GM12878 (cell line): Measurements from ENCODE around the gene NXN. TPM values are rescaled to one million over a fixed set of nuclear protein-coding genes. Genes with fewer than 3 reads are reported as not detected.

Experiments used
- ATAC-seq: fragments of 200-7000 bp; cut with Tn5 transposase; 3 replicates; pipeline ENCODE4 v1.9.1; 2020; ENCODE audit warnings: mild to moderate bottlenecking, moderate library complexity
- BruUV-seq: library from RNA; stranded (reverse); fragments of 400-500 nt; replicated peaks from 2 replicates; lab custom pipeline; 2021; lab: Mats Ljungman, UMichigan
- CTCF ChIA-PET: fragments of 300-600 bp; sonication (Branson Sonifier 250); formaldehyde crosslinking; extraction: SDS; loops from one replicate; lab custom pipeline; 2021; ENCODE audit warnings: inconsistent platforms; lab: Yijun Ruan, JAX
- POLR2A ChIA-PET: fragments of 350-600 bp; formaldehyde crosslinking; extraction: SDS; loops from one replicate; lab custom pipeline; 2021; ENCODE audit warnings: inconsistent platforms; lab: Charles Lee
- RAD21 ChIA-PET: fragments of 300-600 bp; sonication (Branson Sonifier 250); formaldehyde crosslinking; loops from one replicate; lab custom pipeline; 2023; ENCODE audit warnings: antibody characterized with exemption; ENCODE audit not compliant: unreplicated experiment; lab: Charles Lee
- SMC1A ChIA-PET: fragments of 300-600 bp; sonication (Branson Sonifier 250); formaldehyde crosslinking; loops from one replicate; lab custom pipeline; 2023; ENCODE audit not compliant: unreplicated experiment, uncharacterized antibody; lab: Charles Lee
- DNase-seq: peaks from one replicate; pipeline ENCODE4 v3.0.0-alpha.2; 2011; ENCODE audit warnings: low read depth, low spot score
- FAIRE-seq: peaks from 3 replicates; lab custom pipeline; 2011; peaks lifted over from hg19 to GRCh38; lab: Jason Lieb, UNC
- H2AFZ ChIP-seq: 2 replicates; pipeline ENCODE4 v1.6.0; 2011; ENCODE audit warnings: low read depth, low read length, control low read depth; ENCODE audit not compliant: control insufficient read depth
- H3K27ac ChIP-seq: 2 replicates; pipeline ENCODE4 v1.5.1; 2011; ENCODE audit warnings: control low read depth; ENCODE audit not compliant: control insufficient read depth, insufficient read depth
- H3K27me3 ChIP-seq, 2 experiments: replicated peaks in 1 of 2; 2 replicates each; pipeline versions ENCODE4 v1.6.0 to v1.6.1; 2011; ENCODE audit warnings: low read length in 1 of 2; ENCODE audit not compliant: control insufficient read depth in 2 of 2, insufficient read depth in 2 of 2
- H3K36me3 ChIP-seq, 2 experiments: 2 replicates each; pipeline ENCODE4 v1.5.1; 2011; ENCODE audit warnings: low read length in 1 of 2; ENCODE audit not compliant: control insufficient read depth in 2 of 2, insufficient read depth in 2 of 2
- H3K4me1 ChIP-seq: 2 replicates; pipeline ENCODE4 v1.6.1; 2011; ENCODE audit warnings: mild to moderate bottlenecking, low read length, moderate library complexity, mixed read lengths; ENCODE audit not compliant: control insufficient read depth, insufficient read depth
- H3K4me2 ChIP-seq: 2 replicates; pipeline ENCODE4 v1.6.0; 2011; ENCODE audit warnings: control low read depth; ENCODE audit not compliant: control insufficient read depth, insufficient read depth
- H3K4me3 ChIP-seq: fragments of 200-600 bp; sonication (generic); 2 replicates; pipeline ENCODE4 v1.5.1; 2016
- H3K79me2 ChIP-seq: 2 replicates; pipeline ENCODE4 v1.6.0; 2011; ENCODE audit warnings: low read length; ENCODE audit not compliant: control insufficient read depth, insufficient read depth
- H3K9ac ChIP-seq: 2 replicates; pipeline ENCODE4 v1.8.0; 2011; ENCODE audit warnings: low read length, control low read depth, mixed read lengths; ENCODE audit not compliant: control insufficient read depth, insufficient read depth
- H3K9me3 ChIP-seq: replicated peaks from 3 replicates; pipeline ENCODE4 v1.5.1; 2011; ENCODE audit warnings: mild to moderate bottlenecking, low read length; ENCODE audit not compliant: control insufficient read depth, insufficient read depth
- H4K20me1 ChIP-seq: 2 replicates; pipeline ENCODE4 v1.6.0; 2011; ENCODE audit not compliant: control insufficient read depth, insufficient read depth
- ASH2L ChIP-seq: fragments of 300-600, 200-600 bp; sonication (generic); IDR thresholded peaks from 2 replicates; pipeline ENCODE4 v1.6.1; 2017; ENCODE audit warnings: low read depth, mild to moderate bottlenecking, borderline replicate concordance
- ATF7 ChIP-seq: fragments of 450-650 bp; IDR thresholded peaks from 2 replicates; pipeline ENCODE4 v1.6.1; 2016; ENCODE audit warnings: low read depth, mild to moderate bottlenecking
- BHLHE40 ChIP-seq, 2 experiments: fragments of 450-650 bp in 1 of 2; IDR thresholded peaks; 2 replicates each; pipeline ENCODE4 v1.6.1; 2011 to 2017; ENCODE audit warnings: low read depth in 2 of 2, borderline replicate concordance in 1 of 2, improper control_type of control experiment in 1 of 2, low read length in 1 of 2, mild to moderate bottlenecking in 1 of 2
- BMI1 ChIP-seq: fragments of 450-650 bp; IDR thresholded peaks from 2 replicates; pipeline ENCODE4 v1.6.1; 2016; ENCODE audit warnings: mild to moderate bottlenecking, moderate library complexity, borderline replicate concordance
- CEBPZ ChIP-seq: fragments of 150-350 bp; IDR thresholded peaks from 2 replicates; pipeline ENCODE4 v1.6.1; 2016; ENCODE audit warnings: low read depth, low read length
- EED ChIP-seq: sonication (generic); IDR thresholded peaks from 2 replicates; pipeline ENCODE4 v1.6.1; 2016; ENCODE audit warnings: antibody characterized with exemption, low read depth
- IKZF2 ChIP-seq, 2 experiments: fragments of 450-650 bp; IDR thresholded peaks; 2 replicates each; pipeline ENCODE4 v1.6.1; 2017; ENCODE audit warnings: mild to moderate bottlenecking in 2 of 2, moderate library complexity in 2 of 2
- JUND ChIP-seq: IDR thresholded peaks from 2 replicates; pipeline ENCODE4 v1.6.1; 2012; ENCODE audit warnings: low read depth, mild to moderate bottlenecking, low read length, improper control_type of control experiment, moderate library complexity
- KDM1A ChIP-seq: fragments of 200-600 bp; sonication (generic); IDR thresholded peaks from 2 replicates; pipeline ENCODE4 v1.6.1; 2016; ENCODE audit warnings: borderline replicate concordance
- PML ChIP-seq: IDR thresholded peaks from 2 replicates; pipeline ENCODE4 v1.6.1; 2012; ENCODE audit warnings: low read length, inconsistent platforms
- SREBF1 ChIP-seq: IDR thresholded peaks from 2 replicates; pipeline ENCODE4 v1.6.1; 2012; ENCODE audit warnings: mild to moderate bottlenecking, low read length
- TCF7 ChIP-seq: IDR thresholded peaks from 2 replicates; pipeline ENCODE4 v1.6.1; 2014; ENCODE audit warnings: antibody characterized with exemption, borderline replicate concordance
- WGBS: methylation state at CpG from one replicate; pipeline ENCODE4 v1.1.6; 2016; ENCODE audit warnings: low lambda C conversion rate; ENCODE audit not compliant: insufficient replicate concordance, insufficient coverage; ENCODE audit errors: missing lambda C conversion rate; 5-methylcytosine and 5-hydroxymethylcytosine counted together
- in situ Hi-C: fragments of 300-500 bp; cut with MboI; formaldehyde crosslinking; loops from 9 replicates; pipeline ENCODE4 v1.14.3; 2018; ENCODE audit warnings: mixed read lengths
- intact Hi-C: fragments of 100-400 bp; cut with micrococcal nuclease; formaldehyde crosslinking; loops from one replicate; pipeline ENCODE4 v1.14.2; 2022; ENCODE audit not compliant: unreplicated experiment
- polyA plus RNA-seq, 11 experiments: library from polyadenylated mRNA; depleted of rRNA in 4 of 11; unstranded in 6 of 11; stranded (reverse) in 5 of 11; fragments of >200 nt; fragmentation: Nextera tagmentation in 4 of 11; fragmentation: Illumina TruSeq in 1 of 11; extraction: Ambion mirVana in 4 of 11; extraction: Trizol in 1 of 11; gene quantifications; 1 replicate in 1 of 11; 2 replicates in 10 of 11; pipeline versions ENCODE4 v1.2.1 to v1.2.3, GENCODE V29; 2011 to 2016; ENCODE audit warnings: inconsistent platforms in 2 of 11, missing spikeins in 2 of 11, low read depth in 1 of 11
- total RNA-seq, 4 experiments: library from RNA; depleted of rRNA in 3 of 4; stranded (reverse); fragments of >200 nt in 3 of 4; fragmentation: Illumina TruSeq in 1 of 4; extraction: Trizol in 1 of 4; gene quantifications; 2 replicates each; pipeline versions ENCODE4 v1.2.1 to v1.2.3, GENCODE V29; 2013 to 2021

The NXN gene
- total and polyA plus RNA-seq, 10 of the 15 experiments (the other 5 are each of a cell fraction or from before 2014, with no cell fraction given) = 0.04 to 1.2 (median 0.30) TPM

- intact Hi-C loops (no loop called here), in situ Hi-C loops (no loop called here)
- ChIA-PET CTCF (no interaction called here), POLR2A (no interaction called here), SMC1A (no interaction called here), RAD21 (no interaction called here)
- ATAC-seq (no peak), DNase-seq (no peak), FAIRE-seq (no peak)
- H3K36me3 ChIP-seq = no peaks in the 10 kb centered on the region
- TF ChIP-seq ATF7 = no peak
- no peak for TF ChIP-seq EED
- TF ChIP-seq KDM1A = no peak
- TF ChIP-seq TCF7 = no peak
- no peak for TF ChIP-seq BHLHE40 (IDR thresholded peaks at IDR 0.05; ENCODE audit: borderline replicate concordance in 1 of 2, low read depth in 2 of 2, low read length in 1 of 2)
- no peak for TF ChIP-seq CEBPZ
- no peak for TF ChIP-seq BMI1
- TF ChIP-seq JUND = no peak
- no peak for TF ChIP-seq SREBF1
- TF ChIP-seq PML = no peak
- no peak for TF ChIP-seq ASH2L
- TF ChIP-seq IKZF2 (IDR thresholded peaks at IDR 0.05) = no peak
- H3K4me1 ChIP-seq = no peaks in the 10 kb centered on the region; the same call in 1 of the 2 replicates
- H3K27ac ChIP-seq = no peak overlapping the region
- H3K9ac ChIP-seq = no peak overlapping the region
- H3K79me2 ChIP-seq = no peaks in the 10 kb centered on the region
- H3K27me3 ChIP-seq = no peaks in the 10 kb centered on the region
- no peak overlapping the region for H3K4me2 ChIP-seq
- 63% methylated on average over 21 of the region's 21 CpGs for WGBS
- no peak overlapping the region for H2AFZ ChIP-seq
- H4K20me1 ChIP-seq = no peaks in the 10 kb centered on the region
- no peaks in the 10 kb centered on the region; the same call in 2 of the 3 replicates for H3K9me3 ChIP-seq
- no peak overlapping the region for H3K4me3 ChIP-seq
- no TSS peak for BruUV-seq
These were observed 152.8 kb downstream of the NXN start for GRCh38 chr17:826778-827177.
